CD4-positive, alpha-beta T cell treated with Interleukin-12 subunit alpha and Interleukin-12 subunit beta, for 1 hour (primary cell): ENCODE results near the gene UQCC3.
A peak's percentile ranks its signal among the peaks of the same experiment; 100 is the strongest.

ENCODE experiments used
- DNase-seq: peaks from one replicate; pipeline ENCODE4 v3.0.0-alpha.2; 2020

UQCC3 gene

DNA sequence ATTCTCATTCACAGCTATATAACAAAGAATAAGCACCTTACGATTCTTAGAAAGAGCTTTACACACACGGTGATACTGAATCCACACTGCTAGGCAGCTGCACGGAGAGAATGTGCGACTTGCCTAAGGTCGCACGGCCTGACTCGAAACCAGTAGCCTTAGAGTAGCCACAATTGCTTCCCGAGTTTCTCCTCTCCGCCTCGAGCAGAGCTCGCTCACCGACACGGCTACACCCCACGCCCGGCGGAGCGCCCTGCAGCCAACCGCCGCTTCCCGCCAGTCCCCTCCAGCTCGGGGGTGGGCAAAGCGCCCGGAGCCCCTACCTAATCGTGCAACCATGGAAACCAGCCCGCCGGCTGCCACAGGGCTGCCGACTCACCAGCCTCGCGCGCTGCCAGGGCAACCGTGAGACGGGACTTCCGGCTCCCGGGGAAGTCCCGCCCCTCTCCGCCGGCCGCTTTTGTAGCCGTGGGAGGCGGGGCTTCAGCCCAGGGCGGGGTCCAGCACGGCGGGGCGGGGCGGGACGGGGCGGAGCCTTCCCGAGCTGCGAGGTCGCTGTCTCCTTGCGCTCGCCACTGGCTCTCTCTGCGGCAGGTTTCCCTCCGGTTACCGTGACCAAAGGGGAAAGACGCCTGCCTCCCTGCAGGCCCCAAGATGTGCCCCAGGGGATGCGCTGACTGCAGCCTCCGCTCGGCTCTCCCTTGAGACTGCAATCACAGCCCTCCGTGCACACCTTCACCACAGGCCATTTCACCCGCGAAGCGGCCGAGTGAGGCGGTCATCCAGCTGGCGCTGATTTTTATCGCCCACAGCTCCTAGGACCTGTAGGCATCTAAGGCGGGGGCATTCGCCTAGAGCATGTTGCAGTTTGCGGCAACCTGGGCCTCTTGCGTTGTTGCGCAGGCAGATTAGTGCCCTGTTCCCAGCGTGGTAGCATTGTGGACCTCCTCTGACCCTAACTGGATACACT, 34.7 kb downstream of the UQCC3 start:
- peak; percentile 95 for DNase-seq

DNA sequence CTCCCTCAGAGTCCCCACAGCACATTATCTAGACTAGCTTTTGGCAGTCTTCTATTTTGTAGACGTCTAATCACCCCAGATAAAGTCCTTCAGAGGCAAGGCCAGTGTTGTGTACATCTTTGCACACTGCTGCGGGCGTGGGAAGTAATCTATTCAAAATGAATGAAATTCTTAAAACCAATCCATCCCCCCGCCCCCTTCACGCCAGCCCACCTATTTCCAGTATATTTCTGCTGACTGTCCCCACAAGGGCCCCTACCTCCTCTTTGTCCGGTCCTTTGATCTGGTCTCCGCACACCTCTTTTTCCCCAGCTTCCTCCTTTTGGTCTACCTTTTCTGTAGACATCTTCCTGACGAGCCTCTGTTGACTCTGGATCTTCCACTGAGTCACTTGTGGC, 35.4 kb downstream of the UQCC3 start:
- no peak for DNase-seq

GRCh38 chr11:62707277-62707861, 35.9 kb downstream of the UQCC3 start, which contains the start of the genes BSCL2 and GNG3:
Gene BSCL2 (minus strand): TSS chr11:62707424. CDS start chr11:62707195, 229 bp downstream.
Gene GNG3 (plus strand): TSS chr11:62707676. CDS start chr11:62708296, 620 bp downstream.
- no peak for DNase-seq

DNA sequence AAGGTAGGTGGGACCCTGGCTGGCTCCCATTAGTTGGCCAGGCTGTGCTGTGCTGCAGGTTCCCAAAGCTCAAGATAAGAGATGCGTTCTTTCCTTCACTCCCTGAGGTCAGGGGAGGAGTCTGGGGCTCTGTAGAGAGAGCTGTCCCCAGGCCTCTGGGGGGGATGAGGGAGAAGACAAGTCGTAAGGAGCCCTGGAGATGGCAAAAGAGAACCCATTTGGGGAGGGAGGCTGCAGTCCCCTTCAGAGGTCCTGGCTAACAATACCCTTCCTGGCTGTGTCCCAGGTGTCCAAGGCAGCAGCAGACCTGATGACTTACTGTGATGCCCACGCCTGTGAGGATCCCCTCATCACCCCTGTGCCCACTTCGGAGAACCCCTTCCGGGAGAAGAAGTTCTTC, 36.9 kb downstream of the UQCC3 start:
- no peak for DNase-seq

DNA sequence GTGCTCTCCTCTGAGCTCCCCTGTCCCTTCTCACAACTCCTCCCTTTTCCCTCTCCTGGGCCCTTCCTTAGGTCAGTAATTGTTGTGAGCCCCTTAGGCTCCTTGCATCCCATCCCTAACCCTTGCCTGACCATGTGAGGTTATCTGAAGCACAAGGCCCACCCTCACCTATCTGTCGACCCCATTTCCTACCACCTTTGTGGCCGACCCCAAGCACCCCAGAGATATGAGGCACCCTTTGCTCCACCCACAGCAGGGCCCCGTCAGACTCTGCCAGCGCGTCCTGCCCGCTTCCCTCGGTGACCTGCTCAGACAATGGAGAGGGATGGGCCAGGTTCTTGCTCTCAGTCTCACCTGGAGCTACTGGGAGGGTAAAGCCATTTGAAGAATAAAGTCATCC, 37.3 kb downstream of the UQCC3 start:
- peak; percentile 58 for DNase-seq

DNA sequence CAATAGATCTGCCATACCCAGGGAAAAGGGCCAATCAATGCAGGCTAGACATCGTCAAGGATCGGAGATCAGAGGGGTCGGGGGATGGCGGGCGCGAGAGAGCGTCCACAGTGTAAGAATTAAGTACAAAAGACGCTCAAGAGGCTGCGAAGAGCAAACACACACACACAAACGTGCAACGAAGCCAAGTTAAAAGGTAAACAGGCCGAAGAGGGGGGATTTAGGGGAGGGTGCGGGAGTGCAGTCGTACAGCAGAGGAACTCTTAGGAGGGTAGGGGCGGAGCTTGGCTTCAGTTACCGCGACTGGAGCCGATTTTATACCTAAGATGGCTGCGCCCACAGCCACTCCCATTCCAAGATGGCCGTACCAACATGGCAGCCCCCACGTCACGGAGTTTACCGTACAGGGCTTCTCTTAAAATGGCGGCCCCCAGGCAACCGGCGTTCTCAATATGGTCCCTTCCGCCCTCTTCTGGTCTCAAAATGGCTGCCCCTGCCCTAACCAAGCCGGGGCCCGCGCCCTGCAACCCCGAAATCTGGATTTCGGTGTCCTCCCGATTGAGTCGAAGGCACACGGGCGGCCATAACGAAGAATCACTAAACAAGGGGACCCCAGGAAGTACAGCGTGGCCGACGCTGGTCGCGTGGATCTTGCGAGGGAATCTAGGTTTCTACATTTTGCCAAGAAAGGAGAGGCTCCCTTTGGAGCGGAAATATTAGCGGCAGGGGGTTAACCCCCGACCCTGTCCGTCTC, 38.0 kb downstream of the UQCC3 start:
- DNase-seq: peak; percentile 98

DNA sequence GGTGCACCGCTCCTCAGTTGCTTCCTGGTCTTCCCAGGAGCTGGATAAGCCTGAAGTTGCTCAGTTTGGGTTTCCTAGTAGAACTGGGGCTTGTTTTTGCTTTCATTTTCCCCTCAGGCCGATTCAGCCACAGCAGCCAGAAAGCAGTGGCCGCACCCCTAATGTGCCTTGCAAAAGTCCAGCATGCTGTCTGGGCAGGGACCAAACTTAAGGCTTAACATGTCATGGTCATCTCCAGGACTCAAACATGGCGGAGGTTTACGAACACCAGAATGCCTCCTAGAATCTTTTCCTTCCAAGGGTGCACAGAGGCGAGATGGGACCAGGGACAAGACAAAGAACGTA, 38.5 kb downstream of the UQCC3 start:
- DNase-seq: no peak

- DNase-seq: no peak
Observed at GRCh38 chr11:62712276-62712812, 40.9 kb downstream of the UQCC3 start.

- no peak for DNase-seq
Observed at GRCh38 chr11:62712861-62713260, 41.4 kb downstream of the UQCC3 start.

DNA sequence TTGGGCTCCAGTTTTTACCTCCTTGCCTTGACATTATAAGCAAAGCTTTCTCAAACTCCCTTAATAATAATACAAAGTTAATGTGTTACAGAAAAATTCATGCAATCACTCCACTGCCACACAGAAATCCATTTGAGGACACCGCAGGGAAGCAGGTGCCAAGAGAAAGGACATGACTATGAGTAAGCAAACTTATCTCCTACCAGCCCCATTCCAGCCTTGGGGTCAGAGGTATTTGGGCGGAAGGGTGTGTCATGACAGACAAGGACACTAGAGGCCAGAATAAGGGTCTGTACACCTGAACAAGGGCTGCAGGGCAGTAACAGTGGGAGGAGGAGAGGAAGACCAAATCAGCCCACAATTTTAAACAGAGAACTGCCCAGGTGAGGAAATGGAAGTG, 41.9 kb downstream of the UQCC3 start:
- DNase-seq: no peak

DNA sequence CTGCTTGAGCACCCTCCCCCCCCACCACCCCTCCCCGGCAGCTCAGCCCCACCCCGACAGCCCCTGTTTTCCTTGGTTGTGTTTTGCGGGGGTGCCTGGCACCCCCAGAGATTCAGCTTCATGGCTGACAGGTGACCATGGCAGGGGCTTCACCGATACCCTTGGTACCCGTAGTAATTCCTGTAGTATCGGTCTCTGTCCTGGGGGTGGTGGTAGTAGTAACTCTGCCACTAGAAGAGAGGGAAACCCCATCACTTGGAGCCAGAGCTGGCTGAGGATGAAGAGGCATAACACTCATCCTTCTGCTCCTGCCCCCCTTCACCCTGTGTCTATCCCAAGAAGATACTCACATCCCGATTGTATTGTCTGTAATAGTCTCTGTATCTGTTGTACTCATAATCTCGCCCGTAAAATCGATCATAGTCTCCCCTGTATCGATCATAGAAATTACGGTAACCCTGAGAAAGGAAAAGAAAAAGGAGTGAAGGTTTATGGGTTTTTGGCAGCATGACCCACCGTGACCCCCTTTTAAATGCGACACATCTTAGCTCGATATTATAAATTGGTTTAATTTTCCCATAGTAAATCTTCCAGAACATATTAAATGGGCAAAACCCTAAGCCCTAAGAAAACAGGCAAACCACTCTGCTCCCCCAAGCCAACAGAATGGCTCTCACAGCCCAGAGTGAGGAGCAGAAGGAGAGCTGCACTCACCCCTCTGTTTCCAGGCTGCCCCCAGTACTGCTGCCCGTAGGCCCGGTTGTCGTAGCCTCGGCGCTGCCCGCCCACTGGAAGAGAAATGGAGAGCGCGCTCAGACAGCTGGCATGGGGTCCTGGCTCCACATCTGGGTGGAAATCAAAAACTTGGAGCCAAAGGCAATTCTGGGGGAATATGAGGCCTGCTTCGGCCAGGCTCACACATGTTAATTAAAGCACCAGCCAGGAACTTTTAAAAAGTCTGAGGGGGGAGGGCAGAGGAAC, 44.0 kb downstream of the UQCC3 start:
- no peak for DNase-seq

GRCh38 chr11:62716206-62716605, 44.7 kb downstream of the UQCC3 start:
- DNase-seq: no peak

DNA sequence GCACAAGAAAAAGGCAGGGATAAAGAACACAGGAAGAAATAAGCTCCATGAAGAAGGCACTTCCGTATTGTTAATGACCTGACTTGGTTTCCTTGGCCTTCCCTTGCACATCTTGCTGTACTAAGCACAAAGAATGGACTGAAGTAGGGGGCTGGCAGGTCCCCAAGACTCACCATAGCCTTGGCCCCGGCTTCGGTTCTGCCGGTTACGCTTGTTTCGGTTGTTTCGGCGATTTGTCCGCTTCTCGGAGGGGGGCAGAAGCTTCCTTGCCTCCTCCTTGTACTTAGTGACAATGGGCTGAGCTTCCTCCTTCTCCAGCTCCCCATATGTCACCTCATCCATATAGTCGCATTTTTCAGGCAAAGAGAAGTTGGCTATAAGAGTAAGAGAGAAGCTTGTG, 45.3 kb downstream of the UQCC3 start:
- DNase-seq: no peak

DNA sequence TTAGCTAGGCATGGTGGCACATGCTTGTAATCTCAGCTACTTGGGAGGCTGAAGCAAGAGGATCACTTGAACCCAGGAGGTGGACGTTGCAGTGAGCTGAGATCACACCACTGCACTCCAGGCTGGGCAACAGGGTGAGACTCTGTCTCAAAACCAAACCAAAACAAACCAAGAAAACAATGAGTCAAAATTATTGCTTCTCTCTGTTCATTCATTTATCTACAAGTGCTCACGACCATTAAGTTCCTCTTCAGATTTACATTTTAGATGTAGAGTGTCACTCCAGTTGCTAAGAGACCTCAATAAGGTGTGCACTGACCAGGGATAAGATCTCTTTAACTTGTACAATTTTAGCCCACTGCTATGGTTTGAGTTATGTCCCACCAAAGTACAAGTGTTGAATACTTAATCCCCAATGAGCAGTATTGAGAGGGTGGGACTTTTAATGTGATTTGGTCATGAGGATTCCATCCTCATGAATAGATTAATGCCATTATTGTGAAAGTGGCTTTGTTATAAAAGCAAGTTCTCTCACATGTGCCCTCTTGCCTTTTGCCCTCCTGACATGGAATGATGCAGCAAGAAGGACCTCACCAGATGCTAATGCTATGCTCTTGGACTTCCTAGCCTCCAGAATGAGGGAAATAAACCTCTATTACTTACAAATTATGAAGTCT, 48.0 kb downstream of the UQCC3 start:
- DNase-seq: no peak

DNA sequence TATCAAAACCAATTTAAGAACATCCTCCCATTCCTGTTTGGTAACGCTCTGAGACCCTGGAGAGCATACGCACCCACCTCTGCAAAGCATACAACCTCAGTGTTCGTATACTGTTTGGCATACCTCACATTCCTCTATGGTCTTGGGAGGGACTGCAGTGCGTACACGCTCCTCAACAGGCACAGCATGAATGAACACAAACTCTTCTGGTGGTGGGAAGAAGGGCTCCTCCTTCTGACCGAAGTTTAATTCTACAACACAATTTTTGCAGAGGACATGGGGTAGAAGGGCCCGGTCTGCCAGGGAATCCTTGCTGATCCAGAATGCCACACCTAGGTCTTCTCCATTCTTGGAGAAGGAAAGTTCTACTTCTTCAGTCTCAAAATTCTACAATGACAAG, 50.5 kb downstream of the UQCC3 start:
- DNase-seq: no peak
